Testis (tissue), 2 donors: ENCODE data around the gene SPATA33.

ENCODE experiments used
- CTCF ChIP-seq, 3 experiments: fragments of 450-650 bp in 2 of 3; fragments of 200-600 bp in 1 of 3; sonication (generic) in 1 of 3; IDR thresholded peaks; one replicate each; pipeline ENCODE4 v1.5.1; 2016 to 2019; ENCODE audit warnings: antibody characterized with exemption in 3 of 3, mild to moderate bottlenecking in 2 of 3, moderate library complexity in 1 of 3
- POLR2A ChIP-seq: fragments of 450-650 bp; IDR thresholded peaks from one replicate; pipeline ENCODE4 v1.6.1; 2017; ENCODE audit warnings: antibody characterized with exemption, mild to moderate bottlenecking, moderate library complexity

GRCh38 chr16:89612415-89613166, 45.0 kb upstream of the SPATA33 start:
- no peak for TF ChIP-seq CTCF (IDR thresholded peaks at IDR 0.05)
- no peak for TF ChIP-seq POLR2A
